GM23338 (cell line): ENCODE measurements around the gene MAOB. TPM values are rescaled to one million over a fixed set of nuclear protein-coding genes. Genes with fewer than 3 reads are reported as not detected.

Experiments
- ATAC-seq: fragments of 200-7000 bp; cut with Tn5 transposase; 3 replicates; pipeline ENCODE4 v1.9.1; 2020
- DNase-seq: peaks from one replicate; pipeline ENCODE4 v3.0.0-alpha.2; 2015; ENCODE audit warnings: low spot score
- H2AFZ ChIP-seq: fragments of 200-600 bp; sonication (generic); 2 replicates; pipeline ENCODE4 v1.8.0; 2016; ENCODE audit warnings: antibody characterized with exemption, mild to moderate bottlenecking, moderate library complexity
- H3F3A ChIP-seq: fragments of 200-600 bp; sonication (generic); replicated peaks from 2 replicates; pipeline ENCODE4 v1.8.0; 2017; ENCODE audit warnings: antibody characterized with exemption, mixed run types, low read depth
- H3K27ac ChIP-seq: fragments of 200-600 bp; sonication (generic); 2 replicates; pipeline ENCODE4 v1.6.1; 2016; ENCODE audit warnings: low read depth
- H3K27me3 ChIP-seq: fragments of 200-600 bp; sonication (generic); 2 replicates; pipeline ENCODE4 v1.8.0; 2016; ENCODE audit warnings: mild to moderate bottlenecking, mixed run types, moderate library complexity; ENCODE audit not compliant: insufficient read depth
- H3K36me3 ChIP-seq: fragments of 200-600 bp; sonication (generic); 2 replicates; pipeline ENCODE4 v1.8.0; 2016; ENCODE audit warnings: mild to moderate bottlenecking; ENCODE audit not compliant: insufficient read depth
- H3K4me1 ChIP-seq: fragments of 200-600 bp; sonication (generic); 2 replicates; pipeline ENCODE4 v1.8.0; 2016; ENCODE audit warnings: mild to moderate bottlenecking, moderate library complexity; ENCODE audit not compliant: insufficient read depth
- H3K4me2 ChIP-seq: fragments of 200-600 bp; sonication (generic); 2 replicates; pipeline ENCODE4 v1.7.1; 2017; ENCODE audit warnings: mixed run types
- H3K4me3 ChIP-seq: fragments of 200-600 bp; sonication (generic); 2 replicates; pipeline ENCODE4 v1.6.1; 2016; ENCODE audit warnings: mixed run types
- H3K79me2 ChIP-seq: fragments of 200-600 bp; sonication (generic); replicated peaks from 2 replicates; pipeline ENCODE4 v1.8.0; 2017; ENCODE audit warnings: mild to moderate bottlenecking; ENCODE audit not compliant: insufficient read depth
- H3K9me2 ChIP-seq: fragments of 200-600 bp; sonication (generic); 2 replicates; pipeline ENCODE4 v1.8.0; 2017; ENCODE audit not compliant: insufficient read depth
- H4K20me1 ChIP-seq: fragments of 200-600 bp; sonication (generic); replicated peaks from 2 replicates; pipeline ENCODE4 v1.8.0; 2017; ENCODE audit warnings: mild to moderate bottlenecking; ENCODE audit not compliant: insufficient read depth
- H3K27ac Mint-ChIP-seq: 2 replicates; pipeline ENCODE4 v1.8.0; 2020; ENCODE audit warnings: inconsistent platforms, mild to moderate bottlenecking, moderate library complexity, mixed read lengths
- H3K27me3 Mint-ChIP-seq: 3 replicates; pipeline ENCODE4 v1.8.0; 2022; ENCODE audit warnings: low read depth, mild to moderate bottlenecking, moderate library complexity, mixed read lengths, inconsistent platforms; ENCODE audit not compliant: insufficient read depth, poor library complexity
- H3K36me3 Mint-ChIP-seq: 3 replicates; pipeline ENCODE4 v1.8.0; 2021; ENCODE audit warnings: low read depth, mild to moderate bottlenecking, inconsistent platforms, moderate library complexity, mixed read lengths
- H3K4me1 Mint-ChIP-seq: 3 replicates; pipeline ENCODE4 v1.8.0; 2020; ENCODE audit warnings: mild to moderate bottlenecking, inconsistent platforms, mixed read lengths
- H3K4me3 Mint-ChIP-seq: 3 replicates; pipeline ENCODE4 v1.8.0; 2021; ENCODE audit warnings: moderate library complexity, mild to moderate bottlenecking, inconsistent platforms, mixed read lengths
- H3K9me3 Mint-ChIP-seq: 3 replicates; pipeline ENCODE4 v1.8.0; 2020; ENCODE audit warnings: moderate library complexity, mild to moderate bottlenecking, inconsistent platforms, mixed read lengths
- EZH2 ChIP-seq: fragments of 200-600 bp; sonication (generic); IDR thresholded peaks from one replicate; pipeline ENCODE4 v1.8.0; 2017; ENCODE audit warnings: antibody characterized with exemption, mild to moderate bottlenecking, low read depth; ENCODE audit not compliant: unreplicated experiment
- EZH2phosphoT487 ChIP-seq: fragments of 200-600 bp; sonication (generic); IDR thresholded peaks from one replicate; pipeline ENCODE4 v1.8.1; 2018; ENCODE audit warnings: antibody characterized with exemption; ENCODE audit not compliant: unreplicated experiment
- NANOG ChIP-seq: IDR thresholded peaks from 2 replicates; pipeline ENCODE4 v1.6.1; 2016; ENCODE audit warnings: antibody characterized with exemption, borderline replicate concordance
- POLR2AphosphoS5 ChIP-seq: IDR thresholded peaks from 2 replicates; pipeline ENCODE4 v1.6.1; 2016; ENCODE audit warnings: antibody characterized with exemption, low read depth
- polyA plus RNA-seq: library from polyadenylated mRNA; unstranded; fragments of >200 nt; fragmentation: Nextera tagmentation; extraction: Ambion mirVana; gene quantifications from 2 replicates; pipeline ENCODE4 v1.2.1, GENCODE V29; 2016
- total RNA-seq: library from RNA; depleted of rRNA; stranded (reverse); fragments of >200 nt; shearing (Covaris generic); gene quantifications from 2 replicates; pipeline ENCODE4 v1.2.3, GENCODE V29; 2014
- TF ChIP-seq, protein P1 (sequence below): fragments of 250-450 bp; sonication (Bioruptor Pico); IDR thresholded peaks from 2 replicates; pipeline ENCODE4 v1.5.0; 2020; ENCODE audit warnings: mild to moderate bottlenecking, moderate library complexity
- TF ChIP-seq, protein P2 (sequence below): IDR thresholded peaks from 2 replicates; pipeline ENCODE4 v1.6.1; 2016; ENCODE audit warnings: antibody characterized with exemption

MAOB gene
- total and polyA plus RNA-seq, 2 experiments from 2014 or later, result 1.0 to 1.3 TPM

DNA sequence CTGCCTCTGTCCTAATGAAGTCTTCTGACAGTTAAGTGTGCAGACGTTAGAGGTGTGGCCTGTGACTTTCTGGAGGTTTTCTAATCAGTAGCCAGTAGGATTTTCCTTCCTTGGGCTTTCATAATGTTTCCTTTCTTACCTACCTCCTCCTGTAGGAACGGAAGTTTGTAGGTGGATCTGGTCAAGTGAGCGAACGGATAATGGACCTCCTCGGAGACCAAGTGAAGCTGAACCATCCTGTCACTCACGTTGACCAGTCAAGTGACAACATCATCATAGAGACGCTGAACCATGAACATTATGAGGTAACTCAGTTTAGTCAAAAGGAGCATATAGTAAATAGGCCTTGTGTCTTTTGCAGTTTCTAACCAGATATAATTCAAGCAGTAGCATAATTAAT lies 151.2 kb downstream of the MAOB start (continued):
- TF ChIP-seq, protein P1, sequence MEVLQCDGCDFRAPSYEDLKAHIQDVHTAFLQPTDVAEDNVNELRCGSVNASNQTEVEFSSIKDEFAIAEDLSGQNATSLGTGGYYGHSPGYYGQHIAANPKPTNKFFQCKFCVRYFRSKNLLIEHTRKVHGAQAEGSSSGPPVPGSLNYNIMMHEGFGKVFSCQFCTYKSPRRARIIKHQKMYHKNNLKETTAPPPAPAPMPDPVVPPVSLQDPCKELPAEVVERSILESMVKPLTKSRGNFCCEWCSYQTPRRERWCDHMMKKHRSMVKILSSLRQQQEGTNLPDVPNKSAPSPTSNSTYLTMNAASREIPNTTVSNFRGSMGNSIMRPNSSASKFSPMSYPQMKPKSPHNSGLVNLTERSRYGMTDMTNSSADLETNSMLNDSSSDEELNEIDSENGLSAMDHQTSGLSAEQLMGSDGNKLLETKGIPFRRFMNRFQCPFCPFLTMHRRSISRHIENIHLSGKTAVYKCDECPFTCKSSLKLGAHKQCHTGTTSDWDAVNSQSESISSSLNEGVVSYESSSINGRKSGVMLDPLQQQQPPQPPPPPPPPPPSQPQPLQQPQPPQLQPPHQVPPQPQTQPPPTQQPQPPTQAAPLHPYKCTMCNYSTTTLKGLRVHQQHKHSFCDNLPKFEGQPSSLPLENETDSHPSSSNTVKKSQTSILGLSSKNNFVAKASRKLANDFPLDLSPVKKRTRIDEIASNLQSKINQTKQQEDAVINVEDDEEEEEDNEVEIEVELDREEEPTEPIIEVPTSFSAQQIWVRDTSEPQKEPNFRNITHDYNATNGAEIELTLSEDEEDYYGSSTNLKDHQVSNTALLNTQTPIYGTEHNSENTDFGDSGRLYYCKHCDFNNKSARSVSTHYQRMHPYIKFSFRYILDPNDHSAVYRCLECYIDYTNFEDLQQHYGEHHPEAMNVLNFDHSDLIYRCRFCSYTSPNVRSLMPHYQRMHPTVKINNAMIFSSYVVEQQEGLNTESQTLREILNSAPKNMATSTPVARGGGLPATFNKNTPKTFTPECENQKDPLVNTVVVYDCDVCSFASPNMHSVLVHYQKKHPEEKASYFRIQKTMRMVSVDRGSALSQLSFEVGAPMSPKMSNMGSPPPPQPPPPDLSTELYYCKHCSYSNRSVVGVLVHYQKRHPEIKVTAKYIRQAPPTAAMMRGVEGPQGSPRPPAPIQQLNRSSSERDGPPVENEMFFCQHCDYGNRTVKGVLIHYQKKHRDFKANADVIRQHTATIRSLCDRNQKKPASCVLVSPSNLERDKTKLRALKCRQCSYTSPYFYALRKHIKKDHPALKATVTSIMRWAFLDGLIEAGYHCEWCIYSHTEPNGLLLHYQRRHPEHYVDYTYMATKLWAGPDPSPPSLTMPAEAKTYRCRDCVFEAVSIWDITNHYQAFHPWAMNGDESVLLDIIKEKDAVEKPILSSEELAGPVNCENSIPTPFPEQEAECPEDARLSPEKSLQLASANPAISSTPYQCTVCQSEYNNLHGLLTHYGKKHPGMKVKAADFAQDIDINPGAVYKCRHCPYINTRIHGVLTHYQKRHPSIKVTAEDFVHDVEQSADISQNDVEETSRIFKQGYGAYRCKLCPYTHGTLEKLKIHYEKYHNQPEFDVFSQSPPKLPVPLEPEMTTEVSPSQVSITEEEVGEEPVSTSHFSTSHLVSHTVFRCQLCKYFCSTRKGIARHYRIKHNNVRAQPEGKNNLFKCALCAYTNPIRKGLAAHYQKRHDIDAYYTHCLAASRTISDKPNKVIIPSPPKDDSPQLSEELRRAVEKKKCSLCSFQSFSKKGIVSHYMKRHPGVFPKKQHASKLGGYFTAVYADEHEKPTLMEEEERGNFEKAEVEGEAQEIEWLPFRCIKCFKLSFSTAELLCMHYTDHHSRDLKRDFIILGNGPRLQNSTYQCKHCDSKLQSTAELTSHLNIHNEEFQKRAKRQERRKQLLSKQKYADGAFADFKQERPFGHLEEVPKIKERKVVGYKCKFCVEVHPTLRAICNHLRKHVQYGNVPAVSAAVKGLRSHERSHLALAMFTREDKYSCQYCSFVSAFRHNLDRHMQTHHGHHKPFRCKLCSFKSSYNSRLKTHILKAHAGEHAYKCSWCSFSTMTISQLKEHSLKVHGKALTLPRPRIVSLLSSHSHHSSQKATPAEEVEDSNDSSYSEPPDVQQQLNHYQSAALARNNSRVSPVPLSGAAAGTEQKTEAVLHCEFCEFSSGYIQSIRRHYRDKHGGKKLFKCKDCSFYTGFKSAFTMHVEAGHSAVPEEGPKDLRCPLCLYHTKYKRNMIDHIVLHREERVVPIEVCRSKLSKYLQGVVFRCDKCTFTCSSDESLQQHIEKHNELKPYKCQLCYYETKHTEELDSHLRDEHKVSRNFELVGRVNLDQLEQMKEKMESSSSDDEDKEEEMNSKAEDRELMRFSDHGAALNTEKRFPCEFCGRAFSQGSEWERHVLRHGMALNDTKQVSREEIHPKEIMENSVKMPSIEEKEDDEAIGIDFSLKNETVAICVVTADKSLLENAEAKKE (CRISPR knock-in tag), result no peak
- no peak for TF ChIP-seq EZH2

DNA sequence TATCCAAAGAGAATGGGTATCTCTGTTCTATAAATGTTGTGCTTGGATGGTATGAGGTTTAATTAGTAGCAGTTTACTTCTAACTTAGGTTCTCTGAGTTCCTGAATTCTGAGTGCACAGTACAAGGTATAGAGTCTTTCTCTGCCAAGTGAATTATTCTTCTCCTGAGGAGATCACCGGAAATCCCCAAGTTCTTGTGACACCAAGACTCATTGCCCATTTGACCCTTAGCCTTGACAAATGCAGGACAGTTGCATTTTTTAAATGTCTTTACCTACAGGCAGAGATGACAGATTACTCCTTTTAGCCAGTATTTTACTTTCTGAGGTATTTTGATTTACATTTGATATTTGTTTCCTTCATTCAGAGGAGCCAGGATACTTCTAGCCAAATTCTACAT lies 153.3 kb downstream of the MAOB start:
- Mint-ChIP-seq H3K9me3 (peaks cover 2% of the 10 kb centered on the region; the same call in 1 of the 3 replicates), H3K27me3 (no peaks in the 10 kb centered on the region), H3K4me3 (no peak overlapping the region), H3K4me1 (no peaks in the 10 kb centered on the region), H3K36me3 (no peaks in the 10 kb centered on the region), H3K27ac (no peak overlapping the region)
- no peak for DNase-seq
- Histone ChIP-seq H3K4me3 (no peak overlapping the region), H3K27me3 (no peaks in the 10 kb centered on the region), H4K20me1 (no peaks in the 10 kb centered on the region), H3K79me2 (no peaks in the 10 kb centered on the region), H2AFZ (no peak overlapping the region), H3K4me1 (no peaks in the 10 kb centered on the region), H3F3A (no peaks in the 10 kb centered on the region), H3K36me3 (no peaks in the 10 kb centered on the region), H3K9me2 (no peaks in the 10 kb centered on the region), H3K27ac (no peak overlapping the region), H3K4me2 (no peak overlapping the region)
- ATAC-seq, result no peak
- TF ChIP-seq, protein P2, sequence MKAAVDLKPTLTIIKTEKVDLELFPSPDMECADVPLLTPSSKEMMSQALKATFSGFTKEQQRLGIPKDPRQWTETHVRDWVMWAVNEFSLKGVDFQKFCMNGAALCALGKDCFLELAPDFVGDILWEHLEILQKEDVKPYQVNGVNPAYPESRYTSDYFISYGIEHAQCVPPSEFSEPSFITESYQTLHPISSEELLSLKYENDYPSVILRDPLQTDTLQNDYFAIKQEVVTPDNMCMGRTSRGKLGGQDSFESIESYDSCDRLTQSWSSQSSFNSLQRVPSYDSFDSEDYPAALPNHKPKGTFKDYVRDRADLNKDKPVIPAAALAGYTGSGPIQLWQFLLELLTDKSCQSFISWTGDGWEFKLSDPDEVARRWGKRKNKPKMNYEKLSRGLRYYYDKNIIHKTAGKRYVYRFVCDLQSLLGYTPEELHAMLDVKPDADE, result no peak
- no peak for TF ChIP-seq NANOG
- TF ChIP-seq POLR2AphosphoS5, result no peak
- TF ChIP-seq, protein P1 (CRISPR knock-in tag), result no peak
- no peak for TF ChIP-seq EZH2phosphoT487
- no peak for TF ChIP-seq EZH2
